Kidney epithelial cell (primary cell): ENCODE measurements around the gene CFAP299. TPM values are rescaled to one million over a fixed set of nuclear protein-coding genes. Genes with fewer than 3 reads are reported as not detected.

Experiments used
- DNase-seq: peaks from one replicate; pipeline ENCODE4 v3.0.0-alpha.2; 2010; ENCODE audit warnings: low read depth
- H3K27me3 ChIP-seq: 2 replicates; pipeline ENCODE4 v1.6.0; 2011; ENCODE audit warnings: low read length; ENCODE audit not compliant: control insufficient read depth, insufficient read depth
- H3K36me3 ChIP-seq: 2 replicates; pipeline ENCODE4 v1.5.1; 2011; ENCODE audit warnings: low read length; ENCODE audit not compliant: control insufficient read depth, insufficient read depth
- H3K4me3 ChIP-seq: 2 replicates; pipeline ENCODE4 v1.5.1; 2011; ENCODE audit warnings: low read depth, mild to moderate bottlenecking, control low read depth, low read length
- CTCF ChIP-seq: IDR thresholded peaks from 2 replicates; pipeline ENCODE4 v1.5.1; 2011; ENCODE audit warnings: mild to moderate bottlenecking, moderate library complexity, low read length, control low read depth, inconsistent platforms; ENCODE audit not compliant: insufficient read depth, poor library complexity, severe bottlenecking
- total RNA-seq: library from RNA; depleted of rRNA; stranded (reverse); fragments of >200 nt; gene quantifications from 2 replicates; pipeline ENCODE4 v1.2.3, GENCODE V29; 2015

Gene CFAP299
- total RNA-seq, 1 donor from 2014 or later: not detected

GRCh38 chr4:80301884-80302283 lies 33.6 kb upstream of the CFAP299 start:
- DNase-seq: no peak
- no peak for TF ChIP-seq CTCF
- Histone ChIP-seq H3K27me3 (no peaks in the 10 kb centered on the region), H3K4me3 (no peak overlapping the region), H3K36me3 (no peaks in the 10 kb centered on the region)

- no peaks in the 10 kb centered on the region for H3K36me3 ChIP-seq
- H3K4me3 ChIP-seq: no peak overlapping the region
- no peak for DNase-seq
- no peak for TF ChIP-seq CTCF
- no peaks in the 10 kb centered on the region for H3K27me3 ChIP-seq
Measured at GRCh38 chr4:80302616-80303223, 32.8 kb upstream of the CFAP299 start.

GRCh38 chr4:80305466-80305865 lies 30.1 kb upstream of the CFAP299 start:
- H3K27me3 ChIP-seq: no peaks in the 10 kb centered on the region
- H3K4me3 ChIP-seq: no peak overlapping the region
- no peak for DNase-seq
- no peaks in the 10 kb centered on the region for H3K36me3 ChIP-seq
- no peak for TF ChIP-seq CTCF

- H3K36me3 ChIP-seq: no peaks in the 10 kb centered on the region
- H3K27me3 ChIP-seq: no peaks in the 10 kb centered on the region
- no peak overlapping the region for H3K4me3 ChIP-seq
- no peak for TF ChIP-seq CTCF
- no peak for DNase-seq
Measured at GRCh38 chr4:80306260-80306659, 29.3 kb upstream of the CFAP299 start.

- no peak for TF ChIP-seq CTCF
- H3K4me3 ChIP-seq: no peak overlapping the region
- H3K36me3 ChIP-seq: no peaks in the 10 kb centered on the region
- no peak for DNase-seq
- no peaks in the 10 kb centered on the region for H3K27me3 ChIP-seq
Measured at GRCh38 chr4:80307183-80307735, 28.3 kb upstream of the CFAP299 start.
